ENCODE data around the gene MAP7.

- TF ChIP-seq POLR2A (IDR thresholded peaks at IDR 0.05; ENCODE audit: low read depth, low read length), result no peak
- no peak for TF ChIP-seq POLR2AphosphoS5 (IDR thresholded peaks at IDR 0.05; ENCODE audit: low read depth, low read length)
Observed at GRCh38 chr6:136599329-136600011, 49.2 kb upstream of the MAP7 start.

Measured in GM12892 (cell line).